ENCODE data around the gene THSD4.
"Not testable (repeated sequence)": the region's sequence is repeated elsewhere in the genome, so short reads cannot be mapped to it uniquely, and the experiment has no call there.

Gene THSD4

DNA sequence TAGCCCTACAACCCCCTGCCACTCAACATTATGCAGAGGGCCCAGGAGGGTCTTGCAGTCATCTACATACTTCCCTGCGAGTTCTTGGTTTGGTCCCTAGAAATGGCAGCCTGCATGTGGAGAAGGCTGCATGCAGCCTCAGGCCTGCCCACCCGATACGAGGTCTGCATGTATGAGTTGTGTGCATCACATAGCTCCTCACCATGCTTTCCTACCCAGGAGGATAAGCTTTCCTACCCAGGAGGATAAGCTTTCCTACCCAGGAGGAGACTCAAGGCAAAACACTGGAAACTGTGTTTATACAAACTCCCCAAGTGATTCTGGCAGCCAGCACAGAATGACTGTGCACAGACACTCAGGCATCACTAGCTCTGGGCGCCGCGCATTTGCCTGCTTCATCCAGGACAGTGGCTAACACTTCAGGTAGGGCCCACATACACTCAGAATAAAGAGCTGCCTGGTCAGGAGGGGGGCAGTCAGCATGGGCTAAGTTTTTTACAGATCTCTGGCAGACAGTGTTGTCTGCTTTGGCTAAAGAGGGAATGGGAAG lies 187.7 kb downstream of the THSD4 start:
- no peak for DNase-seq

GRCh38 chr15:71303977-71304376 lies 188.7 kb downstream of the THSD4 start:
- DNase-seq: no peak

GRCh38 chr15:71304681-71305080 lies 189.4 kb downstream of the THSD4 start:
- DNase-seq: no peak

DNA sequence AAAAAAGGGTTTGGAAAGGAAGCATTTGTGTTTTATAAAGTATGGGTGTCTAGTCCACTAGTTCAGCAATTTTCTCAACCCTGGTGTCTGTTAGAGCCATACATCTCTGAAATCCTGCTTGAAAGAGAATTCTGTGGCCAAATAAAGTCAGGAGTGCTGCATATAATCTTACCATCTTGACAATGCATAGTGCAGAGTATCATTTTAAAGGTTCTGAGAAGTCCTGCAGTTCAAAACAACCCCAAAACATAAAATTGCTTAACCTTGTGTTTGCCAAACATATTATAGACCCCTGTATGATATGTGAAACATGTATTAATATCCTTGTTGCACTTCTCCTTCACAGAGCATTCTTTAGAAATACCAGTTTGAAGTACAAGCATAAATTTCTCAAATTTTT lies 191.3 kb downstream of the THSD4 start:
- DNase-seq: no peak

GRCh38 chr15:71312194-71312708 lies 197.0 kb downstream of the THSD4 start:
- DNase-seq: no peak

DNA sequence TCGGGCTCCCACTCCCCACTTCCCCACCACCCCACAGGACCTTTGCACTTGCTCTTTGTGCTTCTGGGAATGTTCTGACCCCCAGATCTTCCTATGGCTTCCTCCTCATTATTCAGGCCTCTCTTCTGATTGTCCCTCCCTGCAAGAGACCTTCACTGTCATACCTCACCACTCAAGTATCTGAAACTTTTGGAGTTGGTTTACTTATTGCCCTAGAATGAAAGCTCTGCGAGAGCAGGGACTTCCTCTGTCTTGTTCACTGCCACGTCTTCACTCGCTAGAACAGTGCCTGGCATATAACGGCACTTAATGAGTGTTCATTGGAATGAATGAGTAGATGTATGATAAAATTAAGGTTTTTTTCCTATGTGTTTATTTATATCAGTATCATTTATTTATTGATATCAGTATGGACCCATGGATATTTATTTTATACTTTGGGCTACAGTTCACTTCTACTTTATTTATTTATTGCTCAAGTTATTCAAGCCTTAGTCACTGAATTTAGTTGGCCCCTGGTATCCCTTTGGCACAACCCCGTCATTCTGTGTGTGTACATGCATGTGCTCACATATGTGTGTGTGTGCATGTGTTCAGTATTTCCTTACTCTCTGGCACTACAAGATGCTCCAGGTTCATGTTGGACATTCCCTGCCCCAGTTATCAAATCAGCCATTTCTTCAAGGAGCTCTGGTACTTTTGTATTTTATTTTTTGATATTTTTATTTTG lies 197.6 kb downstream of the THSD4 start:
- no peak for DNase-seq

DNA sequence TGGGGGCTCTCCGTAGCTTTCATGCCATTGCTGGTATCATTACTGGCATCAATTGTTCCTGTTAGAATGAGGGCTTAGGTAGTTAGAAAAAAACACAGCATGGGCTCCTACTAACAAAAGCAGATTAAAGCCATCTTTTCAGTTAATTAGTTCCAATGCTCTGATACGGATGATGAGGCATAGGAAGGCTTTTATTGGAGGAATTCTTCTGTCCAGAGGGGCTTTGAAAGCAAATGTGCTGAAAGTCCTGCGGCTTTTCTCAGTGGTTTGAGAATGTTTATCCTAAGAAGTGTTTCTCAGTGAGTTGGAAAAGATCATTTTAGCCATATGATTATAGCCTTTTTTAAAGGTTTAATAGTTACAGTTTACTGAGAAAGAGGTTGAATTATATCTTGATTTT lies 198.5 kb downstream of the THSD4 start:
- peak in 1 of 3 experiments; percentile 14 for DNase-seq

- no peak for DNase-seq
Observed at GRCh38 chr15:71314956-71315537, 199.8 kb downstream of the THSD4 start.

GRCh38 chr15:71316911-71317310 lies 201.6 kb downstream of the THSD4 start:
- no peak for DNase-seq

DNA sequence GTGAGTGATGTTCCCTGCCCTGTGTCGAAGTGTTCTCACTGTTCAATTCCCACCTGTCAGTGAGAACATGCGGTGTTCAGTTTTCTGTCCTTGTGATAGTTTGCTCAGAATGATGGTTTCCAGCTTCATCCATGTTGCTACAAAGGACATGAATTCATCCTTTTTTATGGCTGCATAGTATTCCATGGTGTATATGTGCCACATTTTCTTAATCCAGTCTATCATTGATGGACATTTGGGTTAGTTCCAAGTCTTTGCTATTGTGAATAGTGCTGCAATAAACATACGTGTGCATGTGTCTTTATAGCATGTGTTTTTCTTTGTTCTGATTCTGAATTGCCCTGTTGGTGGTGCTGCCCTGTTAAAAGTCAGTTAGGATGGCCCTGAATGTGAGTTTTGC lies 204.2 kb downstream of the THSD4 start:
- not testable (repeated sequence) for DNase-seq

- DNase-seq: no peak
Observed at GRCh38 chr15:71319935-71320334, 204.7 kb downstream of the THSD4 start.

GRCh38 chr15:71323082-71323481 lies 207.8 kb downstream of the THSD4 start:
- DNase-seq: no peak

DNA sequence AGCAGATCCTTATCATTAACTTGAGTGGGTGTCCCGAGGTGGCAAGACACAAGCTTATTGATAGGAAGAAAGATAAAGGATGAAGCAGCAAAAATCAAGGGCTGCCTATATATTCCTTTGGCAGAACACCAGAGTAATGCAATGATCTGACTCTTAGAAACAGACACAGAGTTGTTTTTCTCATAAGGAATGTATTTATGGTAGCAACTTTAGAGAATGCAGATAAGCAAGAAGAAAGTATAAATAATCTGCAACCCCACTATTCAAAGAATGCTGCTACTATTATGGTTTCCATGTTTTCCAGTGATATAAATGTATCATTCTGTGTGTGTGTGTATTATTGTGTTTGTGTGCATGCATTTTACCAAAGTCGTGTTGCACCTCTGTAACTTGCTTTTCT lies 208.3 kb downstream of the THSD4 start:
- no peak for DNase-seq

GRCh38 chr15:71325481-71325880 lies 210.2 kb downstream of the THSD4 start:
- DNase-seq: no peak

- no peak for DNase-seq
Observed at GRCh38 chr15:71328453-71328852, 213.2 kb downstream of the THSD4 start.

- DNase-seq: no peak
Observed at GRCh38 chr15:71329041-71329440, 213.8 kb downstream of the THSD4 start.

- peak in 1 of 3 experiments; percentile 47 for DNase-seq
Observed at GRCh38 chr15:71329497-71330260, 214.4 kb downstream of the THSD4 start.

DNA sequence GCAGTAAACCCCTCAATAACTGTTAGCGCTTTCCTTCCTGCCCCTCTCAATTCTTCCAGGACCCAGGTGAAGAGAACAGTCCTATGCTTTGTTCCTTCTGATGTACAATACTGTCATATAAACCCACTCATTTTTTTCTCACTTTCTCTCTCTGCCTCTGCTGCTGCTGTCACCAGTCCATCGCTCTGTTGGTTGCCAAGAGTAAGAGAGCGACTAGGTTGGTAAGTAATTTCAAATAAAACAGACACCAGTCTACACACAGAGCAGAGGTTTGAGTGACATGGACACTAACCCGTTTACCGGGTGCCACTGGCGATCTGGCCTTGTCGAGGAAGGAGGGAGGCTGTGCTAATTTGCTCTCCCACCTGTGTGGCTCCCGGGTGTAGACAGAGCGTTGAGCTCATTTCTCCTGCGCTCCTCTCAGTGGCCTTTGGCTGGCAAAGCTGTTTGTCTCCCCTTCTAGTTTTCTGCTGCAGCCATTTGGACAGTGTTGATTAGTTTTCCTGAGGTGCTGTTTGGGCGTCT lies 215.4 kb downstream of the THSD4 start:
- DNase-seq: no peak

- no peak for DNase-seq
Observed at GRCh38 chr15:71331173-71331572, 215.9 kb downstream of the THSD4 start.

DNA sequence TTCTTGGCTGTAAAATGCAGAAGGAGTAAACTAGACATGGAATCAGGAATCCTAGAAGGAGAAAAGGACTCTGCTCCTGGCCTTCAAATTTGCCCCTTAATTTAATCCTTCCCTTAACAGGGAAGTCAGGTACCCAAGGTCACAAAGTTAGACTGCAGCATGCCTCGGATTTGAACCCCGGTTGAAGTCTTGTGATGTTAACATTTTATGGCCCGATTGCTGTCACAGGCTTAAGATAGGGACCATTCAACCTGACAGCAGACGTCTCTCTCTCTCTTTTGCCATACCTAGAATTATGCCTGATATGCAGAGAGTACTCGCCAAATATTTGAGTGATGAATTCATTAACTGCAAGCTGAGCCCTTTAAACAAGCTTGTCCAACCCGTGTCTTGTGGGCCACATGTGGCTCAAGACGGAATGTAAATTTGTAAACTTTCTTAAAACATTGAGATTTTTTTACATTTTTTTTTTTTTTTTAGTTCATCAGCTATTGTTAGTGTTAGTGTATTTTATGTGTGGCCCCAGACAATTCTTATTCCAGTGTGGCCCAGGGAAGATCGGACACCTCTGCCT lies 217.2 kb downstream of the THSD4 start:
- no peak for DNase-seq

DNA sequence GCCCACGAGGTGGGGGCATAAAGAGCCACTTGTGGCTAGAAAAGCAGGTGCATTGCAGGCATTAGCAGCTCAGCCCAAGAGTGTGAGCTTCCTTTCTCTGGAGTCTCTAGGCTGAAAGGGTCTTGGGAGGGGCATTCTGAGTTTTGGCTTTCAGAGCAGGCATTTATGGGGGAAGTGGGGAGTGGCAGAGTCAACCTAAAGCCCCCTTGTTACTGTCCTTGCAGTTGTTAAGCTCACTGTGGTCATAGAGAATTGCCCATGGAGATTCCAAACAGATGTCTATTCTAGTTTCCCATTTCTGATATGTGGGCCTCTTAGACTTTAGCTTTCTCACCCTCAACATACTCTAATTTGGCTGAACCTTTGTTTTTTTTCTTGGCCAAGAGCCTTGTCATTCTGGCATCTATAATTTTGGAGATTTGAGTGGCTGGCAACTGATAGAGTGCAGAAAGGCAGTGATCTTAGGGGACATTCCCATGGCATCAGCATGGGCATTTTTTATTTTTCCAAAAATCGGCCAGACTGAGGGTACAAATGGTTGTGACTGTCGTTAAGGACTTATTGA lies 217.9 kb downstream of the THSD4 start:
- peak in 1 of 3 experiments; percentile 24 for DNase-seq

DNA sequence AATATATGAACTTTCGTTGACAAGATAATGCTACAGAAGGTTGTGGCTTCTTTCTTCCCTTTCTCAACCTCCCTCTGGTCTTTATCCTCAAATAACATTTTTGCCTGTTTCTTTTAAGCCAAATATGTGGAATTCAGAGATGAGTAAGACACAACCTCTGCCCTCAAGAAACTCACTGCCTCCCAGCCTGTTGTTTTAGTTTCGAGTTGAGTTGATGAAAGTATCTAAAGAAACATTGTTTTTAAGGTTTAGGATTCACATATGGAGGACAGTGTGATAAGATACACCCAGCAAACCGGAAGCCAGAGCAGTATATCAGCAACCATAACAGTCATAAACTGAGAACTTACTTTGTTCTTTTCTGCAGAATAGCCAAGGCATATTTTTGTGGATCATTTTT lies 218.6 kb downstream of the THSD4 start:
- DNase-seq: no peak

DNA sequence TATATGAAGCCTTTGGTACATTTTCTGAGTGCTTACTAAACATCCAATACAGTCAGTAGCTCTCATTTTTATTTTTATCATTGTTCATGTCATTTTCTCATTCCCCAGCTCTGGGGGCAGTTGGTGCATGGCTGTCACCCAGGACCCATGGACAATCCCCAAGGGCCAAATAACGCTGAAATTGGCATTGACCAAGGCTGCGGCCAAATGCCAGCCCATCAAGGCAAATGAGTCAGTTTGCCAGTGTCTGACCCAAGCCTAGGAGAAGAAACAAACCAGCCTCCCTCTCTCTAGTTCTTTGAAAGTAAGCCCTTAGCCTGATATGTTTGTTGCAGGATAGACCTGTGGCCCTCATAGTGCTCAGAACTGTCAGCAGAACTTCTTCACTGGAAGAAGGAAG lies 219.2 kb downstream of the THSD4 start:
- no peak for DNase-seq
